MM.1S (cell line): ENCODE measurements around the gene ACTR5.

ENCODE experiments used
- CTCF ChIP-seq: fragments of 300-600 bp; sonication (generic); IDR thresholded peaks from 2 replicates; pipeline ENCODE4 v1.5.1; 2016; ENCODE audit warnings: antibody characterized with exemption, low read length, mixed read lengths
- EZH2 ChIP-seq: fragments of 300-600 bp; sonication (generic); optimal IDR thresholded peaks from 2 replicates; pipeline ENCODE3; 2017; ENCODE audit warnings: low read depth, mild to moderate bottlenecking, antibody characterized with exemption, low read length, mixed read lengths
- EZH2phosphoT487 ChIP-seq: fragments of 300-600 bp; sonication (generic); IDR thresholded peaks from 2 replicates; pipeline ENCODE4 v1.6.1; 2018; ENCODE audit warnings: antibody characterized with exemption, low read length

- no peak for TF ChIP-seq CTCF
- TF ChIP-seq EZH2, result no peak
- no peak for TF ChIP-seq EZH2phosphoT487
These were observed 545 bp downstream of the ACTR5 start for GRCh38 chr20:38748861-38749149.
